Activated naive CD4-positive, alpha-beta T cell treated with anti-CD3 and anti-CD28 coated beads for 36 hours (primary cell): Measurements from ENCODE around the gene CCT8L2. TPM values are rescaled to one million over a fixed set of nuclear protein-coding genes. Genes with fewer than 3 reads are reported as not detected.

Source experiments
- total RNA-seq, 2 experiments: library from RNA; stranded (reverse); gene quantifications; one replicate each; pipeline ENCODE4 v1.2.3, GENCODE V29; 2021

The CCT8L2 gene
- total RNA-seq, 2 experiments from 2014 or later, result not detected

Other genes with a start within 250 kb of the CCT8L2 start
- gene XKR3, start 232.6 kb upstream of the CCT8L2 start, total RNA-seq, result not detected